Activated CD8-positive, alpha-beta memory T cell treated with anti-CD3 and anti-CD28 coated beads, Interleukin-2, amount 50 U/mL, for 48 hours (primary cell): ENCODE data around the gene OMG.
"Not testable (repeated sequence)": the region's sequence is repeated elsewhere in the genome, so short reads cannot be mapped to it uniquely, and the experiment has no call there.

Experiments
- DNase-seq: peaks from one replicate; pipeline ENCODE4 v3.0.0-alpha.2; 2020

OMG gene

DNA sequence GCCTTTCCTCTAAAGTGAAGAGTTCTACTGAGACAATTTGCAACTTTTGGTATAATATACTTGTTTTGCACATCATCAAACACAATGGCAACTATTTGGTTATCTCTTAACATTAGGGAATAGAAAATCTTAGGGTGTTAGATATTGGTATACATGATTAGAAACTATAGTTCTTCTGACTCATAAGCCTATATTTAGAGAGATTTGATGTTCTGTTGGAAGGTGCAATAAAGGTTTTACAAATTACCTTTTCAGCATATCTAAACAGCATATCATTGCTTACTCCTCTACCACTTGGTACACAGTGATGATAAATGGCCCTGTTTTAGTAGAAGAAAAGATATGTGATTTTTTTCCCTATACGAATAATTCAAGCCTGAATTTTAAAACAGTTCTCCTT, 10.6 kb upstream of the OMG start:
- no peak for DNase-seq

DNA sequence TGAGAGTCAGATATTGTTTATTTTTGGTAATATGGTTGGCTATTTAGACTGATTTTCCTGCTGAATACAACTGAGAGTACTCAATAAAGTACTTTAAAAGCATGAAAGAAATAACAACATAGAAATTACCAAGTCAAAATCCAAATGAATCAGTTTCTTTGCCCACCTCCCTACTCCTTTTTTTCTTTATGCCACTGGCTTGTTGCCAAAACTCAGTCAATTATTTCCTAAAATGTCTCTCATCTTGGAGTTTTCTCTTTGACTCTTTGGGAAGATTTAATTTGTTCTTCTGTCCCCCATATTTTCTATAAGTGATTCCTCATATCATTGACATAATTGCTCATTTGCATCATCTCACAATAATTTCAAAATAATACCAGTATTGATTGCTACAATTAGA, 2.6 kb upstream of the OMG start:
- no peak for DNase-seq

DNA sequence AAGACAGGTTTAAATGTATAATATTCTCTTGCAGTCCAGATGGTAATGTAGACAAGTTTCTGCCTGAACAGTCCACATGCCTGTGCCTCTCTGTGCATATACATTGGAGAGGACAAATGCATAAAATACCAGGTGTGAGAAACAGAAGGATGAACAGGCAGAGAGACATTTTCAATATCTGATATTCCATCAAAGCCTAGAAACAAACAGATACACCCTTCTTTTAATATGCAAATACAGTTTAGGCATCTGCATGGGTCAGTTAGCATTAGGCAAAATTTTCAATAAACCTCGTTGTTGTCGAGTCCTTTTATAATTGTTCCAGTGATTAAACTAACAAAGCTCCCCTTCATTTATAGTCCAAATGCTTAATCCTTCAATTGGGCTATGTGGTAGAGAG, 897 bp downstream of the OMG start:
- DNase-seq: no peak

DNA sequence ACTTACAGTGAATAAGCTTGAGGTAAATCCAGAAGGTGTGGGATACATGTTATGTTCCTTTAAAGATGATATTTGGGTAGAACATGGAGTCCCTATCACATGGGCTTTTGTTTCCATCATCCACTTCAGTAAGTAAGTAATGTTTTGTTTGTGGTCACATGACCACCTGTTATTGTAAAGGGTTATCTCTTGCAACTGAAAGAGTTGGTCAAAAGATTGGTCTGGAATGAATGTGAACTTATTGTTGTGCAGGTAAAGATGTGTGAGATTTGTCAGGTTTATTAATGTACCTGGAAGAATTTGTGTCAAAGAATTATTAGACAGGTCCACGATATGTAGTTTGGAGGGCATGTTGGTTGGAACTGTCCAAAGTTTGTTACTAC, 1.6 kb downstream of the OMG start:
- DNase-seq: no peak

DNA sequence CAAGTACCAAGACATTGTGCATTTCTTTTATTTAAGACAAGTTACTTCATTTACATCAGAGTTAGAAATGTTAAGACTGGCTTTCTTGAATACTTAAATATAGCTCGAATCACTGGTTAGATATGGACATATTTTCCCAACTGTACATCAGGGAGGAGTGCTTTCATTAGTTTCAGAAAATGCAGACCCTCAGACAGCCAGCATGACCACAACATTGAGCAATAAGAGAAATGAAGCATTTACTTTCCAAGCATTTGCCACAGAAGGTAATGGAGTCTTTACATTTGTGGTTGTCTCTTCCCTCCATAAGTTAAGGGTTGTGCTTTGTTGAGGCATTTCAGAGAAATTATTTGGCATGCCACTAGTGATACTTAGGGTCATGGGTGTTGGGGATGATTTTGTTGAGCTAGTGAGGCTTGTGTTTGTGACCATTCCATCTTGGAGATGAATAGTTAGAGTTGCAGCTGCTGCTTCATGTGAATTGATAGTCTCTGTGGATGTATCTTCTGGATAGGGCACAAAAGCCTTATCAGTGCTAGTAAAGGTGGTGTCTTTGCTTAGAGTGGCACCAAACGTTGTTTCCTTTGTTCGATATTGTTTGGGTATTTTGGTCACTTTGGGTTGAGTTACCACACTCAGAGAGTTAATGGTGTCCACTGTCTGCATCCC, 2.1 kb downstream of the OMG start:
- no peak for DNase-seq

DNA sequence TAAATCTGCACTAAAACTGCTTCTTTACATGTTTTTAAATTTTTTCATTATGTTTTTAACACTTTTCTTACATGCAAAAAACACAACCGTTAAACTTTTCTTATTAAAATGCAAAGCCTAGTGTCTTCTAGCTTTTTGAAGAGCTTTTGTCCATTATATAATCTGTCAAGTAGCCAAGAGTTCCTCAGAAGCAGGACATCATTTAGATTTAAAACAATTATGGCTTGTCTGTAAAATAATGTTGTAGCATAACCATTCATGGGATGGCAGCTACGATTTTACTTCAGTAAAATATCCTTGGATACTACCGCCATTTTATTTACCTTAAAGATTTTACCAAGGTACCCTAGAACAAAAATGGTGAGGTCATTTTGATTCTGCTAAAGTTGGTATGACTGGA, 2.8 kb downstream of the OMG start:
- no peak for DNase-seq

DNA sequence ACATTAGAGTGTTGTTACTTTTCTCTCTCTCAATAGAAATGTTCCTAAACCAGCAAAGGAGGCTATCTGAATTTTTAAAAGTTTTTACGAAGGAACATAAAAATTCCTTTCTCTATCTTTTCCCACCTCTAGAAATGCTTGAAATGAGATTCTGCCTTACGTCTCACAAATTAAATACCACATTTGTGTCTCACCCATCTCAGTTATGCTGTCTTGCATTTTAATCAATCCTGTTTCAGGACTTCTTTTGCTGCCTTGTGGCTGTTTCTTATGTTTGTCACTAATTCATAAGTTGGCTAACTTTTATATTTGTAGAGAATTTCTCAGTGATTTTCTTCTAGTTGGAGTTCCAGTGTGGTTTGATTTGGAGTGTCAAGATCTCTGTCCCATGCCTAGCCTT, 3.5 kb downstream of the OMG start:
- DNase-seq: no peak

DNA sequence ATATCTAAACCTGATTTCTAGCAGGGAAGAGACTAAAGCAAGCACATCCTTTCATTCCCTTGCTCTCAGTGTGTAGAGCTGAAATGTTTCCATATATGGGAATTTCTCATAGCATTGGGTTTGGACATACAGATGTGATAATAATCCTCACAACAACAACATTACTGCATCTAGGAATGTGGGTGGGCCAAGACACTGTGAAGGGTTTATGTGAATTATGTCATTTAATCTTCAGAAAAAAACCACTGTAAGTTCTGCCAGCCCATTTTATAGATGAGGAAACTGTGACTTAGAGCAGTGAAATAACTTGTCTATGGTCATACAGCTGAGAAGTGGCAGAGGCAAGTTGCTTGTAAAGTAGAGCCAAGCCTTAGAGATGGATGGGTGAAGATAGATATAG, 5.2 kb downstream of the OMG start:
- no peak for DNase-seq

DNA sequence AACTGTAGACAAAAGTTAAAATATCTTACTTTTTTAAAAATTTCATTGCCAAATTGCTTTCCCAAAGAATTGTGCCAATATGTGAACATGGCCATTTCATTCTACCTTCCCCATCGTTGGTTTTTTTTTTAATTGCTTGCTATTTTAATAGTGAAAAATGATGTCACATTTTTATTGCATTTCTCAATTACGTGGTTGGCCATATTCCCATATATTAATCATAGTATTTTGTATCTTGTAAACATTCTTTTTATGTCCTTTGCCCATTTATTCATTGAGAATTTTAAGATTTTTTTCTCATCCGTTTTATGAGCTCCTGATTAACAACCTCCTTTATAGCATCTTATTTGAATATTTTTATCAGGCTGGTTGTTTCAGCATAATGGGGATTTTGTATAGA, 7.2 kb downstream of the OMG start:
- no peak for DNase-seq

DNA sequence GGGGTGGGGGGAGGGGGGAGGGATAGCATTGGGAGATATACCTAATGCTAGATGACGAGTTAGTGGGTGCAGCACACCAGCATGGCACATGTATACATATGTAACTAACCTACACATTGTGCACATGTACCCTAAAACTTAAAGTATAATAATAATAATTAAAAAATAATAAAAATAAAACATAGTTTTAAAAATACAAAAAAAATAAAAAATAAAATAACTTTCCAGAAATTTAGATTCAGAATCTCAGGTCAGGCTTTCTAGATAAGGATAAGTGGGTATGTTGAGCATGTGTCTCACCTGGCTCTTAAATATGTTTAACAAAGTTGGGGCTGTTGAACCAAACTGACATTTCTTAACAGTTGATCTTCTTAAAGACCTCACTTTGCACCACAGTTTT, 9.1 kb downstream of the OMG start:
- DNase-seq: not testable (repeated sequence)

DNA sequence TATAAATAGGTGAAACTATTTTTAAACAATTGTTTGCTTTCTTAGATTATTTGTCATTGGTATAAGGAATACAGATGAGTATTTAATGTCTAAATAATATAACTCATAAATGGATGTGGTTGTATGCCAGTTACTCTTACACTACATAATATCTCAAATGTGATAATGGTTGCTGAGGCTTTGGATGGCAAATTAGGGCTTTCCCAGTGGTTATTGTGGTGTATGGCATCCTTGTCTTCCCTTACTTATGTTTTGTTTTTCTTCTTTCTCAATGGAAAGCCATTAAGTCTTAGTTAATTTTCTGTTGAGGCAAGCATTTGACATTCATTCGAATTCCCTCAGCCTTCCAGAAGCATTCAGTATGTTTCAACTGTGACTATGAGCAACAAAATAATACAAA, 10.5 kb downstream of the OMG start:
- DNase-seq: no peak

DNA sequence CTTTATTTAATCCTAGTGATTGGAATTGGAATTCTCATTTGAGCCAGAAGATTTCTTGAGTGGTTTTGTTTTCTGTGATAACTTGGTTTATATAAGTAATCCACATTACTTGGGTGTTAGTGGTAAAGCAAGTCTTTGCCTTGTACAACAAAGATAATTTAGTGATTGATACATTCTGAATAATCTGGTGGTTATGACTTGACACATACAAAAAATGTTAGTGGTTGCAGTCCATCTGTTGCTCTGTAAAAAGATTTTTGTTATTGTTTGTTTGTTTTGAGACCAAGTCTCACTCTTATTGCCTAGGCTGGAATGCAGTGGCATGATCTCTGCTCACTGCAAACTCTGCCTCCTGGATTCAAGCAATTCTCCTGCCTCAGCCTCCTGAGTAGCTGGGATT, 13.2 kb downstream of the OMG start:
- DNase-seq: no peak

DNA sequence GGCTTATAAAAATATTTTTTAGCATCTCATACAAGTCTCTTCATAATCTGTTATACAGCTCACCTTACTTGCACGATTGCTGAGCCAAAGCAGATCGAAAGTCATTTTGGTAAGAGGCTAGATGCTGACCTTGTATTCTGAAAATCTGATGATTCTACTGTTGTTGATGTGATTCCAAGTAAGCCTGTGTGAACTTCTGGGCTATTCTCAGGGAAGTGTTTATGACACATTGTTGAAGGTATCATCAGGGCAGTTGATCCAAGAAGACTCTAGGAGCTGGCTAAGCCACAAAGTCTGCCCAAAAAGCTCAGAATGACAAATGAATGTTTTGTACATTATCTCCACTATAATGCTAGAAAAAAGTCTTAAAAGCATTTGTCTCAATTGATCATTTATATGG, 16.0 kb downstream of the OMG start:
- no peak for DNase-seq

DNA sequence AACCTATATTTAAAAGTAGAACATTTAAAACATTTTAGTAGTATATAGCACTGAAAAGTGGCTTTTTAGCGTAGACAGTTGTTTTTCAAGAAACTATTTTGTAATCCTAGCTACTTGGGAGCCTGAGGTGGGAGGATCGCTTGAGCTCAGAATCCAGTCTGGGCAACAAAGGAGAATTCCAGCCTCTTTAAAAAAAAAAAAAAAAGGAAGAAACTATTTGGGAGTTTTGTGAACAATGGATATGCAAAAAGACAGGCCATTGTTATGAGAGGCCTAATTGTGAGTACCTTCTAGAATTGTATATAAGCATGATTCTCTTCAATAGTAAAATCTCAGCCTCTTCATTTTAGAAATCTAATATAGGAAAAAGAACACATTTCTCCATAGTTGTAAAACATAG, 17.6 kb downstream of the OMG start:
- DNase-seq: no peak

DNA sequence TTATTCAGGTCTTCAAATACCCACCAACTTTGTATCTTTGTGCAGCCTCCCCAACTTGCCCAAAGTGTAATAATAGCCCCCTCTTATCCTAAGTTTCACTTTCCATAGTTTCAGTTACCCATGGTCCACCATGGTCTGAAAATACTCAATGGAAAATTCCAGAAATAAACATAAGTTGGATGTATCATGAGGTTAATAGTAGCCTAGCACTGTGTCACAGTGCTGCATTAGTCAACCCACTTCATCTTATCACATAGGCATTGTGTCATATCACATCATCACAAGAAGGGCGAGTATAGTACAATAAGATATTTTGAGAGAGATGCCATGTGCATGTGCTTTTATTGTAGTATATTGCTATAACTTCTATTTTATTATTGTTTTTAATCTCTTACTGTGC, 21.9 kb downstream of the OMG start:
- no peak for DNase-seq

DNA sequence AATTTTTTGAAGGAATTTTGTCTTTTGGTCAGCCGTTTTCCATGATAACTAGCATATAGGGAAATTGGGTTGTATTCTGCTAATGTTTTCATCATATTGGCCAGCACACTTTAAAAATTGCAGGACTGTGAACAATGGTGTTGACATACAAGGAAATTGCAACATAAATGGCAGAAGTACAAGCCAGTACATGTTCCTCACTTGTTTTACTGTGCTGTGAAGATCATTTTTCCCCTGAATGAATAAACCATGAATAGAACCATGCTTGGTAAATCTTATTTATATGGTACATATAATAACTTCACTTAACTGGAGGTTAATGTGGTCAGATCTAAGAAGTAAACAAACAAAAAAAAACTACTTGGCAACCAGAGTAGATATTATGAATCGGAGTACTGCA, 22.8 kb downstream of the OMG start:
- no peak for DNase-seq

DNA sequence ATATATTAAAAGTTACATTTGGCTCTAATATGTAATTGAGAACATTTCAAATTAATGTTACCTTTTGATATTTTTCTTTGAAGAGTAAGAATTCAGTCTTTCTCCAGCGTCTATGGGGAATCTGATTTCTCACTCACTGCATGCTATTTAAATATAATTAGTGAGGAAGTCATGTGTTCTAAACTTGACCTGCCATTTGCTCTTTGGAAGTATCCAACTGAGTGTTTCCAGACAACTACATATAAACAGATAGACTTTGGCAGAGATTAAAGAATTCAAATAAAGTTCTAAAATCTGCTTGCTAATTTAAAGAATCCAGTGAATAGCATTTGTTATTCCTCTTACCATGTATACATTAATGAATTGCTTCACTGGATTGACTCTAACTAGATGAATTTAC, 23.5 kb downstream of the OMG start:
- DNase-seq: no peak

DNA sequence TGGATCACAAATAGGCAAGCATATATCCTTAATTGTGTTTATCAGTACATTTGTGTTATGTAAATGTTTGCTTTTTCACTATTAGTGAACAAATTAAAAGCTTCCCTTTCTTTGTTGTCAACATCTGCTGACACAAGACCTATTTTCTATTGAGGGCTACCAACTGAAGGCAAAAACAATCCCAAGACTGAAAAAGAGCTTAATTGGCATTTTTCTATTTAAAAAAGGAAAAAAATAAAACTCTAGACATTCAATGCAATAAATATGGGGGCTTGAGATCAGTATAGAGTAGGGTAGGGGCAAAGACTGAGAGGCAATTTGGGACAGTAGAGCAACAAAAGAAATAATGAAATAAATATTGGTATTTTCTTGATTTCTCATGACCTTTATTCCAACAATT, 24.2 kb downstream of the OMG start:
- DNase-seq: no peak

DNA sequence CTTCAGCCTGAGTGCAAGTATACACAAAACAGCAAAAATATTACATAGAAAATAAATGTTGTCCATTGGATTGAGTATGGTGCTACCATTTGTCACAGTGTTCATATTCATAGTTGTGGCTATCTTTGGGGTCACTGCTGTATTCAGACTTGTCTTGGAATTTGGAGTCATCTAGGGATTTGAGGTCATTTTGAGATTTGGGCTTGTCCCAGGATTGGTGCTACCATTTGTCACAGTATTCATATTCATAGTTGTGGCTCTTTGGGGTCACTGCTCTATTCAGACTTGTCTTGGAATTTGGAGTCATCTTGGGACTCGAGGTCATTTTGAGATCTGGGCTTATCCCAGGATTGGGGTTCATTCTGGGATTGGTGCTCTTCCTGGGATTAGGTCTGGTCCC, 24.8 kb downstream of the OMG start:
- DNase-seq: no peak

DNA sequence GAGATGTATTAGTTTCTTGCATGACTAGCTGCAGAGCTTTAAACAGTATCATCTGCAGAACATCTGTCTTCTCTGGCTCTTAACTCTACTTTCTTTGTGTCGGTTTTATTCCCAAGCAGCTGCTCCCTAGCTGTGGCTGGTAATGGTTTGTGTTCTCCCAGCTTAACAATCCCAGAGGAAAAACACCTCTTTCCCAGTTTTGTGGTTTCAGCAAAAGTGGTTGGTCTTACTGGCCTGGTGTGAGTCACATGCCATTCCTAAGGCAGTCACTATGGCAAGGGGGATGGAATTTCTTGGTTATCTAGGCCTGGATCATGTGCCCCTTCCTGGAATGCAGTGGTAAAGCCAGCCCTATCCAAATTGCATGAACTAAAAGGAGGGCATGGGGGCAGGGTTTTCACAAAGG, 27.5 kb downstream of the OMG start:
- no peak for DNase-seq

DNA sequence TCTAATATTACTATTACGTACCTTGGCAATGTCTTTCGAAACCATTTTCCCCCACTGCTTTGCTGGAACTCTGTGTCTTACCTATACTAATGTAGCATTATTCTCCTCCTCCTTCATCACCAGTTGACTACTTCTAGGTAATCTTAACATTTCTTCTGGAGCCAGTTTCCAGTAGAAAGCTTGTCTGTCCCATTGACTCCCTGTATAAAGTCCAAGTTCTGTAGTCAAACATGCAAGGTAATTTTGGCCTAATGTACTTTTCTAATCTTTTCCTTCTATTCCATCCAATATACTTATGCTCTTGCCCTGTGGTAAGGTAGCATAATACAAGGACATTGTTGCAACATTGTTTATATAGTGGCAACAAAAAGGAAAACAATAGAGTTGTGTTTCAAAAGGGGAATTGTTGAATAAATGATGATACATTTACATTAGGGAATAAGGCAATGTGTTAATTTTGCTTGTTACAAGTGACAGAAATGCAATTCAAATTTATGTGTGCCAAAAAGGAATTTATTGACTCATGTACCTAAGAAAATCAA, 27.9 kb downstream of the OMG start:
- DNase-seq: no peak

DNA sequence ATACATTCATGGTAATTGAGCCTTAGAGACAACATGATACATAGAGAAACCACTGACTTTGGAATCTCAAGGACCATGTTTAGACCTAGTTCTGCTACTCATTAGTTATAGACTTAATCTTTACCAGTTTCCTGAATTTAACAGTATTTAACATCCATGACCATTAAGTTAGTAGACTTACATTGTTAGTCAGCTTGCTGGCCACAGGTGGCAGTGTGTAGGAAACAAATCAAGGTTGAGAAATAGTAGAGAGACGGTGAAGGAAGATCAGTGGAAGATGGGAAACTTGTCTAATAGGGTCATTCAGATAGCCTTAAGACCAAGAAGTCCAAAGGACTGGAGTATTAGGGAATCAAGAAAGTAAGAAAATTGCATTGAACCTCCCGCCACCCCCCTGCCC, 31.0 kb downstream of the OMG start:
- no peak for DNase-seq

DNA sequence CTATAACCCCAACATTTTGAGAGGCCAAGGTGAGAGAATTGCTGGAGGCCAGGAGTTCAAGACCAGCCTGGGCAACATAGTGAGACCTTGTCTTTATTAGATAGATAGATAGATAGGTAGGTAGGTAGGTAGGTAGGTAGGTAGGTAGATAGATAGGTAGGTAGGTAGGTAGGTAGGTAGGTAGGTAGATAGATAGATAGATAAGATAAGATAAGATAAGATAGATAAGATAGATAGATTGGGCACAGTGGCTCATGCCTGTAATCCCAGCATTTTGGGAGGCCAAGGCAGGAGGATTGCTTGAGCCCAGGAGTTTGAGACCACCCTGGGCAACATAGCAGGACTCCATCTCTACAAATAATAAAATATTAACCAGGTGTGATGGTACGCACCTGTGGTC, 34.1 kb downstream of the OMG start:
- DNase-seq: not testable (repeated sequence)

DNA sequence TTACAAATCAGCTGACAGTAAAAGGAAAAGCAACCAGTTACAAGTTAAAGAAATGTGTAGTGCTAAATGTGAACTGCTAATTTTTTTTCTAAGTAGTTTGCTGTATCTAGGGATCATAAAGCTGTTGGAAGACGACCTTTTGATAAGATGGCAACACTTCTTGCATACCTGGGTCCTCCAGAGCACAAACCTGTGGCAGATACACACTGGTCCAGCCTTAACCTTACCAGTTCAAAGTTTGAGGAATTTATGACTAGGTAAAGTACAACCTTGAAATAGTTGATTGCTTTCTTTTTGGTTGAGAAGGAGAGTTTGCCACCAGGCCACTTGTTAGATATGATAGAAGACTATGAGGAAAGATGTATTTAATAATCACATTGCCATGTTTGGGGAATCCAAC, 35.4 kb downstream of the OMG start:
- DNase-seq: no peak

DNA sequence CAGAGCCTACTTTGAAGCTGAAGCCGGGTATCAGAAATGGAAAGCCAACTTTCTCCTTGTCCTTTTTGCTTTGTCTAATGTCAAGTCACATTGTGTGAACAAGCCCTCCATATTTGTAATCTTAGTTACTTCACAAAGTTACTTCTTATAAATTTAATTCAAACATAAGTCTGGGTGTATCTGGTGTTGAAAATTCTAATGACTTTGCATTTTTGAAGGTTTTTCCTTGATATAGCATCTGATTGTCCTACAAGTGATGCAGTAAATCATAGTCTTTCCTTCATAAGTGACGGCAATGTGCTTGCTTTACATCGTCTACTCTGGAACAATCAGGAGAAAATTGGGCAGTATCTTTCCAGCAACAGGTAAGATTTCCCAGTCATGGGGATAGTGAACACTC, 36.9 kb downstream of the OMG start:
- no peak for DNase-seq

DNA sequence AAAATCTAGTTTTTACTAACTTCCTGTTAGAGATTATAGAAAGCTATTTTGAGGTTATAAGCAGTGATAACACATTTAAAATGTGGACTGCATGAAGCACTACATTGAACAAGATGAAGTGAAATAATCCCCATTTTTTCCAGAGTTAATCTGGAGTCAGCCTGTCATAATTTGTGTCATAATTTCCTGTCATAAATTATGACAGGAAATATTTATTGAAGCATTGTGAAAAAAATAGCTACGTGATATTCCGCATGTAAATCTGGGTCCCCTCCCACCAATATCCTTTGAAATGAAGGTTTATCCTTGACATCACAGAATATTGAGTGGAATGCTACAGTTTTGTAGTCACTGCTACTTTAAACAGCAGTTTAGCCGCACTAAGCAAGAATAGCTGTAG, 40.1 kb downstream of the OMG start:
- no peak for DNase-seq
